WERI-Rb-1 (cell line): ENCODE results near the gene CDKL2.

ENCODE experiments used
- DNase-seq: peaks from one replicate; pipeline ENCODE4 v3.0.0-alpha.2; 2020
- H3K27ac ChIP-seq: fragments of 250-450 bp; sonication (Bioruptor Pico); 2 replicates; pipeline ENCODE4 v1.5.1; 2020; ENCODE audit warnings: mild to moderate bottlenecking, moderate library complexity
- H3K27me3 ChIP-seq: fragments of 250-450 bp; sonication (Bioruptor Pico); 2 replicates; pipeline ENCODE4 v1.5.1; 2021; ENCODE audit warnings: mild to moderate bottlenecking, low read depth, moderate library complexity; ENCODE audit not compliant: insufficient read depth, severe bottlenecking
- H3K36me3 ChIP-seq: fragments of 250-450 bp; sonication (Bioruptor Pico); 2 replicates; pipeline ENCODE4 v1.5.1; 2020; ENCODE audit warnings: mild to moderate bottlenecking, moderate library complexity
- H3K4me3 ChIP-seq: 2 replicates; pipeline ENCODE4 v1.5.1; 2011; ENCODE audit warnings: low read depth, mild to moderate bottlenecking, control low read depth, low read length
- H3K9me3 ChIP-seq: fragments of 250-450 bp; sonication (Bioruptor Pico); 2 replicates; pipeline ENCODE4 v1.5.1; 2021; ENCODE audit warnings: mild to moderate bottlenecking, moderate library complexity; ENCODE audit not compliant: severe bottlenecking
- CTCF ChIP-seq: IDR thresholded peaks from 2 replicates; pipeline ENCODE4 v1.5.1; 2011; ENCODE audit warnings: low read depth, mild to moderate bottlenecking, control low read depth, inconsistent platforms, low read length

Gene CDKL2

GRCh38 chr4:75634951-75635350, 4.6 kb upstream of the CDKL2 start:
- no peak for TF ChIP-seq CTCF
- Histone ChIP-seq H3K27ac (no peak overlapping the region), H3K4me3 (no peak overlapping the region), H3K36me3 (no peaks in the 10 kb centered on the region; the same call in 1 of the 2 replicates), H3K9me3 (no peaks in the 10 kb centered on the region), H3K27me3 (no peaks in the 10 kb centered on the region)
- DNase-seq, result no peak

- H3K9me3 ChIP-seq, result no peaks in the 10 kb centered on the region
- no peaks in the 10 kb centered on the region for H3K36me3 ChIP-seq
- no peaks in the 10 kb centered on the region for H3K27me3 ChIP-seq
- TF ChIP-seq CTCF, result no peak
- H3K27ac ChIP-seq, result no peak overlapping the region
- no peak overlapping the region for H3K4me3 ChIP-seq
- DNase-seq, result no peak
Measured at GRCh38 chr4:75634281-75634680, 4.0 kb upstream of the CDKL2 start.

DNA sequence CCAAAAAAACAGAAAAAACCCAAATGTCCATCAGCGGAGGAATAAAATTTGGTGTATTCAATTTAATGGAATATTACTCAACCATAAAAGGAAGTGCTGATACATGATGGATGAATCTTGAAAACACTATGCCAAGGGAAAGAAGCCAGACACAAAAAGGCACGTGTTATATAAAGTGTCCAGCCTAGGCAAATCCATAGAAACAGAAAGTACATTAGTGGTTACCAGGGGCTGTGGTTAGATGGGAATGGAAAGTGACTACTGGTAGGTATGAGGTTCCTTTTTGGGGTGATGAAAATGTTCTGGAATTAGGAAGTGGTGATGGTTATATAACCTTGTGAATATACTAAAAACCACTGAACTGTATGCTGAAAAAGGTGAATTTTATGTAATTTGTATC, 3.5 kb upstream of the CDKL2 start:
- H3K9me3 ChIP-seq, result no peaks in the 10 kb centered on the region
- no peaks in the 10 kb centered on the region for H3K36me3 ChIP-seq
- no peaks in the 10 kb centered on the region for H3K27me3 ChIP-seq
- H3K27ac ChIP-seq, result no peak overlapping the region
- no peak overlapping the region for H3K4me3 ChIP-seq
- TF ChIP-seq CTCF, result no peak
- DNase-seq, result no peak

- peak overlapping the region; percentile 63 for H3K4me3 ChIP-seq
Measured at GRCh38 chr4:75630937-75631329, 605 bp upstream of the CDKL2 start.

DNA sequence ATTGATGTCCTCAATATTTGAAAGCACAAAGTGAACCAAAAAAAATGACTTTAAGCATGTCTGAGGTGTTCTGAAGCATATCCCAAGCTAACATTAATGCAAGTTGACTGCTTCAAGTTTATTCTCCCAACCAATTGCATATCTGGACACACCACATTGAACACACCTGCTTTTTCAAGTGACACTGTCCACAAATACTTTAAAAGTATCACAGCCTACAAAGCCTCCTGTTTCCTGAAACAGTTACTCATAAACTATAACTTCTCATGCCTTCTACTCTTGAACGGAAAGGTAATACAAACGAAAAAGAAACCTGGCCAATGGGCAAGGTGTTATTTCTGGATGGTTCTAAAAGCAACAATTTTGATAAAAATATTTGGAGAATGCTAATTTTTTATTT, 1.1 kb downstream of the CDKL2 start:
- no peak overlapping the region for H3K4me3 ChIP-seq
- H3K36me3 ChIP-seq, result no peaks in the 10 kb centered on the region
- H3K27ac ChIP-seq, result no peak overlapping the region
- no peaks in the 10 kb centered on the region for H3K27me3 ChIP-seq
- DNase-seq, result no peak
- TF ChIP-seq CTCF, result no peak
- no peaks in the 10 kb centered on the region for H3K9me3 ChIP-seq

More at GRCh38 chr4:75630937-75631329, 605 bp upstream of the CDKL2 start:
- no peak for TF ChIP-seq CTCF
- Histone ChIP-seq H3K9me3 (no peaks in the 10 kb centered on the region), H3K27me3 (no peaks in the 10 kb centered on the region), H3K27ac (peak overlapping the region; percentile 70), H3K36me3 (no peaks in the 10 kb centered on the region)
- no peak for DNase-seq

DNA sequence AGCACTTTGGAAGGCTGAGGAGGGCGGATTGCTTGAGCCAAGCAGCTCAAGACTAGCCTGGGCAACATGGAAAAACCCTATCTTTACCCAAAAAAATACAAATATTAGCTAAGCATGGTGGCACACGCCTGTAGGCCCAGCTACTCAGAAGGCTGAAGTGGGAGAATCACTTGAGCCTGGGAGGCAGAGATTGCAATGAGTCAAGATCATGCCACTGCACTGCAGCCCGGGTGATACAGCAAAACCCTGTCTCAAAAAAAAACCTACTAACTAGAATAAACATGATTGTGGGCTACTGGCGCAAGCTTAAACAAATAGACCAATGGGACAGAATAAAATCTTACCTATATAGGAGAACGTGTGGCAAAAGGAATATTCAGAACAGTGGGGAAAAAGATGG, 7.3 kb downstream of the CDKL2 start:
- Histone ChIP-seq H3K27ac (no peak overlapping the region), H3K36me3 (no peaks in the 10 kb centered on the region), H3K9me3 (no peaks in the 10 kb centered on the region), H3K27me3 (no peaks in the 10 kb centered on the region), H3K4me3 (no peak overlapping the region)
- DNase-seq, result no peak
- no peak for TF ChIP-seq CTCF
